ENCODE results near the gene MED26. TPM values are rescaled to one million over a fixed set of nuclear protein-coding genes. Genes with fewer than 3 reads are reported as not detected.
A peak's percentile ranks its signal among the peaks of the same experiment; 100 is the strongest.

MED26 gene
- total RNA-seq, 1 donor from 2014 or later, result 11.1 TPM

DNA sequence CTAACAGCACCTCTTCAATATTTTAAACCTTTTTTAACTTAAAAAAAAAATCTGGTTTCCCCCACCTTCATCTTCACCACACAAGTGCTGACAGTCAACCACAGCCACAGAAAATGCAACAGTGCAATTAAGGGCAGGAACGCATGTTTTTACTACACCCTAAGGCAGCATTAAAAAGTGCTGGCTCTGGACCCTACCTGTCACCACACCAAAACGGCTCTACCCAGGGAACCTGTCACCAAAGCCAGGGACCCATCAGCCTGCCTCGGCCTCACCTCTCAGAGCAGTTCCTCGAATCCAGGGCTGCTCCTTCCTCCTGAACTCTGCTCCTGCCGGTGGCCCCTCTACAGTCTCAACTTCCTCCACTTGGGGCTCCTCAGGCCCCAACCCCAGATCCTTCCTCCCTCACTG lies 33.3 kb downstream of the MED26 start:
- TF ChIP-seq CTCF (IDR thresholded peaks at IDR 0.05), result no peak
- DNase-seq (no peak), ATAC-seq (no peak)
- H3K27me3 ChIP-seq (ENCODE audit: low read depth), result no peaks in the 10 kb centered on the region
- H3K9me3 ChIP-seq, result no peaks in the 10 kb centered on the region
- H3K27ac ChIP-seq, result no peak overlapping the region
- no peaks in the 10 kb centered on the region for H3K36me3 ChIP-seq
- H3K4me3 ChIP-seq, result no peak overlapping the region
- H3K4me1 ChIP-seq, result peaks cover 61% of the 10 kb centered on the region
- intact Hi-C loops (cut with DNase I), result no loop called here

DNA sequence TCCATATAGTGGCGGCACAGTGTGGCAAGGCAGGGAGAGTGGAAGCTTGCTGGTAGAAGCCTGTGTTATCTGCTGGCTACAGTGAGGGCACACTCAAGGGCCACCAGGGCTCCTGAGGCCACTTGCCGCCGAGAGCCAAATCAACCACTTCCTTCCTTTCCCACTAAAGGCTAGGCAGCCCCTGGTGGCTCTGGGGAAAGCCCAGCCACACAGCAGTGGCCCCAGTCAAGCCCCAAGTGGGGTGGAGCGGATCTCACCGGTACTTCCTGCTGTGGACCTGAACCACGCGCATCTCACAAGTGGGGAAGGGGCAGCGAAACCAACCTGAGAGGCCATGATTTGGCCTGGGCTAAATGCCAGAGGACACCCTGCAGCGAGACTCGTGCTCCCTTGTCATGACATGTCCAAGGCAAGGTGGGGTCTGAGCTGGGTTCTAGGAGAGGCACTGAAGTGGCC lies 33.8 kb downstream of the MED26 start:
- no peaks in the 10 kb centered on the region for H3K27me3 ChIP-seq (ENCODE audit: low read depth)
- peak; percentile 57 to 61 for ATAC-seq
- H3K36me3 ChIP-seq, result no peaks in the 10 kb centered on the region
- peaks cover 66% of the 10 kb centered on the region for H3K4me1 ChIP-seq
- H3K4me3 ChIP-seq, result no peak overlapping the region
- no peak for TF ChIP-seq CTCF (IDR thresholded peaks at IDR 0.05)
- intact Hi-C loops (cut with DNase I), result no loop called here
- H3K9me3 ChIP-seq, result no peaks in the 10 kb centered on the region
- no peak overlapping the region for H3K27ac ChIP-seq
- no peak for DNase-seq

GRCh38 chr19:16593181-16593580 lies 34.8 kb downstream of the MED26 start:
- Histone ChIP-seq H3K9me3 (no peaks in the 10 kb centered on the region), H3K27ac (no peak overlapping the region)

DNA sequence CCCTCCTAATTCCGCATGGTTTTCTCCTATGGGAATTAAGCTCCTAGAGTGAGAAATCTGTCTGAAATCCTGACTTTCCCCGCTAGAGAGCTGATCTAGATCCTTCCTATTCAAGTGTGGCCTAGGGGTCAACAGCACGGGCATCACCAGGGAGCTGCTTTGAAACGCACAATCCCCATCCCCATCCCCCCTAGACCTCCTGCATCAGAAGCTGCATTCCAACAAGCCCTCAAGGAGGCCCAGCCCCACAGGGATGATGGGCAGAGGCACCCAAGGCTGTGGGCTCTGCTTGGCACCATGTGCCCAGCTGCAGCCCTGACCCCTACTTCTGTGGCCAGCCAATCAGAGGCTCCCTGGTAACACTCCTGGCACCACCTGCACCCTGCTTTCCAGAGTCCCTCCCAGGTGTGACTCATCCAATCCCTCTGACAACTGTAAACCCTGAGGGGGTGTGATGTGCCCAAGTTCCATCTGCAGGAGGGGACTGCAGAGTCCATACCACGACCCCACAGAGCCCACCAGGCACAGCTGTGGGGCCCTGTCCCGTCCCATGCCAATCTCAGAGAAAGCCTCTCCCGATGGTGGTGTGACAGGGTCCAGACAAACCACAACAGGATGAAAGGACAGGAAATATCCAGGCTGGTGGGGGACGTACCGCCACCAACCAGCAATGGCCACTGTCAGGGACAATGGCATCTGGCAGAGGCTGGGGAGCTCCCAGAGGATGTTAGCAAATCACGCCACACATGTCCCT lies 36.0 kb downstream of the MED26 start:
- H3K4me1 ChIP-seq, result peaks cover 78% of the 10 kb centered on the region
- H3K9me3 ChIP-seq, result no peaks in the 10 kb centered on the region

More at GRCh38 chr19:16593181-16593580, 34.8 kb downstream of the MED26 start:
- ATAC-seq (no peak), DNase-seq (no peak)
- intact Hi-C loops (cut with DNase I), result no loop called here
- Histone ChIP-seq H3K4me1 (peaks cover 66% of the 10 kb centered on the region), H3K36me3 (no peaks in the 10 kb centered on the region), H3K27me3 (ENCODE audit: low read depth) (no peaks in the 10 kb centered on the region), H3K4me3 (no peak overlapping the region)
- no peak for TF ChIP-seq CTCF (IDR thresholded peaks at IDR 0.05)

More for the DNA sequence above, 36.0 kb downstream of the MED26 start:
- no peaks in the 10 kb centered on the region for H3K27me3 ChIP-seq (ENCODE audit: low read depth)
- H3K27ac ChIP-seq, result no peak overlapping the region
- DNase-seq, result no peak
- intact Hi-C loops (cut with DNase I), result no loop called here
- TF ChIP-seq CTCF (IDR thresholded peaks at IDR 0.05), result no peak
- no peak overlapping the region for H3K4me3 ChIP-seq
- no peaks in the 10 kb centered on the region for H3K36me3 ChIP-seq
- no peak for ATAC-seq

Data from lower lobe of right lung (tissue), 2 donors.